Stimulated activated CD4-positive, alpha-beta T cell treated with anti-CD3 and anti-CD28 coated beads, TNF-alpha, amount 100 ng/mL, for 48 hours (primary cell): Measurements from ENCODE around the gene ZNF516.
"Not testable (repeated sequence)": the region's sequence is repeated elsewhere in the genome, so short reads cannot be mapped to it uniquely, and the experiment has no call there.

Experiments
- DNase-seq, 3 donors: peaks; one replicate each; pipeline ENCODE4 v3.0.0-alpha.2; 2020; ENCODE audit warnings: low read depth in 3 of 3

Gene ZNF516, protein sequence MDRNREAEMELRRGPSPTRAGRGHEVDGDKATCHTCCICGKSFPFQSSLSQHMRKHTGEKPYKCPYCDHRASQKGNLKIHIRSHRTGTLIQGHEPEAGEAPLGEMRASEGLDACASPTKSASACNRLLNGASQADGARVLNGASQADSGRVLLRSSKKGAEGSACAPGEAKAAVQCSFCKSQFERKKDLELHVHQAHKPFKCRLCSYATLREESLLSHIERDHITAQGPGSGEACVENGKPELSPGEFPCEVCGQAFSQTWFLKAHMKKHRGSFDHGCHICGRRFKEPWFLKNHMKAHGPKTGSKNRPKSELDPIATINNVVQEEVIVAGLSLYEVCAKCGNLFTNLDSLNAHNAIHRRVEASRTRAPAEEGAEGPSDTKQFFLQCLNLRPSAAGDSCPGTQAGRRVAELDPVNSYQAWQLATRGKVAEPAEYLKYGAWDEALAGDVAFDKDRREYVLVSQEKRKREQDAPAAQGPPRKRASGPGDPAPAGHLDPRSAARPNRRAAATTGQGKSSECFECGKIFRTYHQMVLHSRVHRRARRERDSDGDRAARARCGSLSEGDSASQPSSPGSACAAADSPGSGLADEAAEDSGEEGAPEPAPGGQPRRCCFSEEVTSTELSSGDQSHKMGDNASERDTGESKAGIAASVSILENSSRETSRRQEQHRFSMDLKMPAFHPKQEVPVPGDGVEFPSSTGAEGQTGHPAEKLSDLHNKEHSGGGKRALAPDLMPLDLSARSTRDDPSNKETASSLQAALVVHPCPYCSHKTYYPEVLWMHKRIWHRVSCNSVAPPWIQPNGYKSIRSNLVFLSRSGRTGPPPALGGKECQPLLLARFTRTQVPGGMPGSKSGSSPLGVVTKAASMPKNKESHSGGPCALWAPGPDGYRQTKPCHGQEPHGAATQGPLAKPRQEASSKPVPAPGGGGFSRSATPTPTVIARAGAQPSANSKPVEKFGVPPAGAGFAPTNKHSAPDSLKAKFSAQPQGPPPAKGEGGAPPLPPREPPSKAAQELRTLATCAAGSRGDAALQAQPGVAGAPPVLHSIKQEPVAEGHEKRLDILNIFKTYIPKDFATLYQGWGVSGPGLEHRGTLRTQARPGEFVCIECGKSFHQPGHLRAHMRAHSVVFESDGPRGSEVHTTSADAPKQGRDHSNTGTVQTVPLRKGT

DNA sequence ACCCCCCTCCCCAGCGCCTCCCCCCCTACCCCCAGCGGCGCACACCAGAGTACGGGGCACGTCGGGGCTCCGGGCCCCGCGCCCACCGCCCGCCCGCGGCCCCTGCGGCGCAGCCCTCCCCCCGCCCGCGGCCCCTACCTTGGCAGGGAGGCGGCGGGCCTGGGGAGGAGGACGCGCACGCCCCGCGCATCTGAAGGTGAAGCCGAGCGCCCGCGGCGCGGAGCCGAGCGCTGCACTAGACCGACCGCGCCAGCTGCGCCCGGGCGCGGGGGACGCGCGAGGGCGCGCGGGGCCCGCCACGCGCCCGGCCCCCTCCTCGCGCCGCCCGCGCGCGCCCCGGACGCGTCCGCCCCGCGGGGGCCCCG, at the start of gene ZNF516:
ZNF516 (minus strand) TSS at position 237 of the 365 bp plus-strand sequence. CDS start 52,188 bp downstream, outside the sequence.
- DNase-seq: no peak

DNA sequence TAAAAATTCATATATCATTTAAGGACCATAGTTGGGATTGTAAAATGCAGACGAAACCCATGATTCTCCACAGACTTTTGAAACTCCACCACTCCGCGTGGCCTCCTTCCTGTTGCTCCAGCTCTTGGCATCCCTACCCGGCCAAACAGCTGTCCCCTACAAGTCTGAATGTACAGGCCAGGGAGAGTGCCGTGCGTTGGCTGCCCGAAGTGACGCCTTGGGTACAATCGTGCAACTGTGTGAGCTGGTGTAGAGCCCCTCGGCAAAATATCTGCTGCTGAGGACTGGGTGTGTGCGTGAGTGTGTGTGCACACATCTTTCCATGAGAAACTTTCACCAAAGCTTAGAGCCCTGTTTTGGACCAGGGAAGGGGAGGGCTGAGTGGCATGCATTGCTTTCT, 43.8 kb upstream of the ZNF516 start:
- no peak for DNase-seq

DNA sequence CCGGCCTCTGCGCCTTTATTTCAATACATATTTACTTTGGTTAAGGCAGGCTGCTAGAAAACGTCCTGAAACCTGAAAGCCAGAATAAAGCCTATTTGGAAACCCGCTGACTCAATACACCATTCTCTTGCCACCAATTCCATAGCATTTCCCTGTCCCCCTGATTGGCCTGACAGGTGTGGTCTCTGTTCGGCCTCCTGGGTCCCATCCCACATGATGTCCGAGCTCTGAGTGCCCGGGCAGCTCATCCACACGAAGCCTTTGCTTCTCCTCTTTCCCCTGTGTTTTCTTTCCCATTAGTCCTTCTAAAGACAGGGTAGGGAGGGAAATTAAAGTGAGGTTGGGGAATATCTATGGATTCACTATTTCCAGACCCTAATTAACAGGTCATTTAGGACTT, 42.6 kb upstream of the ZNF516 start:
- no peak for DNase-seq

DNA sequence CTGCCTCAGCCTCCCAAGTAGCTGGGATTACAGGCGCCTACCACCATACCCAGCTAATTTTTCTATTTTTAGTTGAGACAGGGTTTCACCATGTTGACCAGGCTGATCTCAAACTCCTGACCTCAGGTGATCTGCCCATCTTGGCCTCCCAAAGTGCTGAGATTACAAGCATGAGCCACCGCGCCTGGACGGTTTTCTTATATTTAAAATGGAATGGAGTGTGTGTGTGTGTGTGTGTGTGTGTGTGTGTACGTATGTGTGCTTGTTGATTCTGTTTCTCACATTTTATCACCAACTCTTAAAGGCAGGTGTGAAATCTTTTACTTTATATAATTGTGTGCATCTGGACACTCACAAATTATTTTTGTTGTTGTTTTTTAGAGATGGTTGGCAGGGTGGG, 41.6 kb upstream of the ZNF516 start:
- not testable (repeated sequence) for DNase-seq

GRCh38 chr18:76532875-76533274, 37.8 kb upstream of the ZNF516 start:
- DNase-seq: no peak

DNA sequence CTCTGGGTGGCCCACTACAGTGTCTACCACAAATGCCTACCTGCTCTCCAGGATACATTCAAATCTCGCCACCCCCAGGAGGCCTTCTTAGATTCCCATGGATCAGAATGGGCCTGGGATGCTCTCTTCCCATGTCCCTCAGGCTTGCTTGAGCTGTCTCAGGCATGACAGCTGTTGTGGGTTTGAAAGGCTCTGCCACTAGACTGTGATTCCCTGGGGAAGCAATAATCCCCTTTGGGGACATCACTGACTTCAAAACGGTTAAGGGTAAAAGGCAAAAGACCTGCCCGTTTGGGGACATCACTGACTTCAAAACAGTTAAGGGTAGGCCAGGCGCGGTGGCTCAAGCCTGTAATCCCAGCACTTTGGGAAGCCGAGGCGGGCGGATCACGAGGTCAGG, 35.8 kb upstream of the ZNF516 start:
- no peak for DNase-seq

DNA sequence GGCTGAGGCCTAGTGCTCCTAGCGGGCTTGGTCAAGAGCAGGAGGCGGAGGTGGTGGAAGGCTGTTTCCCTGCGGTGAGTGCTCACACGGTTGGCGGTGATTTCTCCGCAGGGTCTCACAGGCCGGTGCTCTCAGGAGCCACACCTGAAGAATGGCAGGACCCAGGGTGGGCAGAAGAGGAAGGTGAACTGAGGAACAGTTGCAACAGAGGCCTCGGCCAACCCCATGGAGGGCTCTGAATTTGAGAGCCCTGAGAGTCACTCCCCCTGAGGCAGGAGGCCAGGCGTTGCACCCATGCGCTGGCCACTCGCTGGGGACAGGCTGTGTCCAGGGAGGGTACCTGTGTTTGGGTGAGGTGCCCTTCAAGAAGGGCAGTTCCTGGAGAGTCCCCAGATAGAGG, 35.3 kb upstream of the ZNF516 start:
- DNase-seq: no peak

DNA sequence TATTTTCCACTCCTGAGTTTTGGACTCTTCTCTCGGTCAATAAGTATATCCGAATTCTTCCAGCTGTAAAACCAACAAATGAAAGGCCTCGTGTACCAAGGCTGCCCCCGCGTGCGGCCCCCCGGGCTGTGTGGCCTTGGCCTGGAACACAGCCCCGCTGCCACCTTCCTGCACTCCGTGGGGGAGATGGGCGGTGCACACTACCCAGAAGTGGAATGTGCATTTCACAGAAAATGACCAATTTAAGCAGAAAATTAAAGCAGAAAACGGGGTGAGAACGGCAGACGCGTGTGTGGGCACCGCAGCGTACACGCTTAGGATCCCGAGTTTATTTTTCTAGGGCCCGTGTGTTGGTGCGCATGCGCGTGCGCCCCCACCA, 34.4 kb upstream of the ZNF516 start:
- no peak for DNase-seq

DNA sequence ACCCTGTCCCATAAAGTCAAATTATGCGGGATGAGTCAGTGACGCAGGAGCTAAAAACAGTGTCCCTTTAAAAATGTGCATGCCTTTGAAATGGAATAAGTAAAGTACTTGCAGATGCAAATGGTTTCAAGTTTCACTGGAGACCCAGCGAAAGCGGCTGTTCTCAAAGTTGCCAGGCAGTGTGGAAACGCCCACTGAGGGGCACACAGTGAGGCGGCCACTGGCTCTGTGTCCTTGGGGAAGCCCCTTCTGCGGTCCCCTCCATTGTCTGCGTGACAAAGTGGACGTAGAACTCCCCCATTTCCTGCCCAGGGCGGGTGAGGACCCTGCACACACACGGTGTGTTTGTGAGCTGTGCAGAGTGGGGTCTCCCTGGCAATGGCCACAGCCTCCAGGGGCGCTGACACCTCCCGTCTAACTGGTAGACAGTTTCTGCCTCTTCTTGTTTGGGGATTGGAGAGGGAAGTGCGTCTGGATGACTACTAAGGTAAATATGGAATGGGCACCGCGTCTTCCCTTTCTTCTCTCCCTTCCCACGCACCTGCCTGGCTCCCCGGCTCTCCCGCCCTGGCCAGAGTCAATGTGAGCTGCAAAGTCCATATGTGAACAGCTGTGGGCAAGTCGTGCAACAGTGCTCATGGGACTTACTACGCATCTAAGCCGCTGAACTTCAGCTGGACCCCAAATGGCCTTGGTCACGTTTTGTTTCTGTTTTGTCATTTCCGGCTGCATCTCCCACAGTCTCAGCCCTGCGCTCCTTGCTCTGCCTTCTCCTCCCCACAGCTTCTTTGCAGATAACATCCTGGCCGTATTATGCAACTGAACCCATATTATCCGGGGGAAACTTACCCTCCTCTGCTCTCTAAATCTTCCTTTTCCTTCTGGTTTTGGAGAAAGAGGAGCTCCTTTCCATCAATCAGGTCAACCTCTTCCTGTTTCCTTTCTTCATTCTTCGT, 33.7 kb upstream of the ZNF516 start:
- no peak for DNase-seq

DNA sequence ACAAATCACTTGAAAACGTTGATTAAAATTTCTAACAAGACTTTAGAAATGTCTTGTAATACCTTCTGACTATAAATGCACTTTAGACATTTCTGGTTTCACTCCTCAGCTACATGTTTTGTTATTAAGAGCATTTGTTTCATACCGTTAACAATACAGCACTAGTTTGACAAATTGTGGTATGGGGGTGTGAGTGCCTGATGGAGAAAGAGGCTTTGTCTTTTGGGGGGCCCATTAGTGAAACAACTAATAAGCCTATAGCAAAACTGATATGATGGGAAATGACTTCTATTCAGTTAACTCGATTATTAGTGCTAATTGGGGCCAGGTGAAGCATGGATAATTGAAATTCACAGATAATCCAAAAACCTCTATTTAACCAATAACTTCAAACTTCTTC, 30.9 kb upstream of the ZNF516 start:
- no peak for DNase-seq

GRCh38 chr18:76524900-76525698, 30.1 kb upstream of the ZNF516 start:
- DNase-seq: no peak

GRCh38 chr18:76524477-76524876, 29.4 kb upstream of the ZNF516 start:
- DNase-seq: no peak

GRCh38 chr18:76522551-76522950, 27.5 kb upstream of the ZNF516 start:
- DNase-seq: no peak

GRCh38 chr18:76522122-76522503, 27.1 kb upstream of the ZNF516 start:
- DNase-seq: no peak

- no peak for DNase-seq
These were observed 26.5 kb upstream of the ZNF516 start for GRCh38 chr18:76521417-76522121.

- no peak for DNase-seq
These were observed 24.0 kb upstream of the ZNF516 start for GRCh38 chr18:76518860-76519538.

- DNase-seq: no peak
These were observed 23.2 kb upstream of the ZNF516 start for GRCh38 chr18:76518123-76518859.

GRCh38 chr18:76515576-76515975, 20.5 kb upstream of the ZNF516 start:
- DNase-seq: no peak

GRCh38 chr18:76514573-76514972, 19.5 kb upstream of the ZNF516 start:
- no peak for DNase-seq
